Left renal pelvis (tissue), 4 donors: Measurements from ENCODE around the gene FNDC11. TPM values are rescaled to one million over a fixed set of nuclear protein-coding genes. Genes with fewer than 3 reads are reported as not detected.
"Not testable (repeated sequence)": the region's sequence is repeated elsewhere in the genome, so short reads cannot be mapped to it uniquely, and the experiment has no call there.

Source experiments
- DNase-seq, 4 donors: peaks; one replicate each; pipeline ENCODE4 v3.0.0-alpha.2; 2013; ENCODE audit warnings: low read depth in 4 of 4, low spot score in 3 of 4
- polyA plus RNA-seq, 4 donors: library from polyadenylated mRNA; unstranded; fragments of 120-200 nt; gene quantifications; one replicate each; pipeline ENCODE4 v1.2.1, GENCODE V29; 2013; ENCODE audit not compliant: insufficient read length in 4 of 4

FNDC11 gene
- polyA plus RNA-seq, 4 donors = 0.31 to 1.8 (median 1.2) TPM

GRCh38 chr20:63595416-63596127, 41.6 kb downstream of the FNDC11 start:
- DNase-seq = no peak

DNA sequence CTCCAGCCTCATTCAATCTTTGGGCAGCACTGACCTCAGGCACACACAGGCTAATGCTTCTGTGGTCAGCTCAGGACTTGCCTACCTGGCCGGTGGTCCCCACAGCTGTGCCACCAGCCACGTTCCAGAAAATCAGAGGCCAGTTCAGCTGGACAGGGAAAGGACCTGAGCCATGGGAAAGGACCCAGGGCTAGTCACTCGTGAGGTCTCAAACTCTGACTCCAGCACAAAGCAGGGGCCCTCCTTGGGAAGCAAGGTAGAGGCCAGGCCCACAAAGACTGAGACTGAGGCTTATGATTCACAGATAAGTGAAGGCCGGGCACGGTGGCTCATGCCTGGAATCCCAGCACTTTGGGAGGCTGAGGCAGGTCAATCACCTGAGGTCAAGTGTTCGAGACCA, 42.5 kb downstream of the FNDC11 start:
- no peak for DNase-seq

DNA sequence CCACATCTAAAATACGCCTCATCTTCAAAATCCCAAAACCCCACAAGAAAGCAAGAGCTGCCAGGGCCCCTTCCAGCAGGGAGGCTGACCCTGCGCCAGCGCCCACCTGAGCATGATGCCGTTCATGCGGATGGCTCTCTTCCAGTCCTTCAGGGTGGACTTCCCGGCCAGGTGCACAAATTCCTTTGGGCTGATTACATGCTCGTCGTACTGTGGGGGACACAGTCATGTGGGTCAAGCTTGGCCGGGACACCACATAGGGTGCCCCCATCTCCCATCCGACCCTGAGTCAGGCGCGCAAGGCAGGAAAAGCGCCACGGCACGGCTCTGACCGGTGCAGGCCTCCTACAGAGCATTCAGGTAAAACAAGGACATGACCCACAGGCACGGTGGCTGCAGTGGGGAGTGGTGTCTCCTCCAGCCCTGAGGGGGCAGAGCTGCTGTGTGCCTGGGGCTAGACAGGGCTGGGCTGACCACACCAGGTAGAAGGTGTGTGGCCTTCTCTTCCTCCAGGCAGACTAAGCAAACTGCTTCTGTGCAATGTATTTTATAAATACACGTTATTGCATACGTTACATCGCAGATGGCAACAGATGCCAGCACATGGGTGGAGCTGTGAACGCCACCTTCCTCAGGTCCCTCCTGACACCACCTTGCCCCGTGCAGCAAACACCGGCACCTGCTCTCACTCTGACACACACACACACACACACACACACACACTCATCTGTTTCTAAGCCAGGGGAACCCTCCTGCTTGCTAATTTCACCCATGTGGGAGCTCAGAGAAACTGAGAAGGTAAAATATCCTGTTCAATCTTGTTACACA, 43.9 kb downstream of the FNDC11 start:
- no peak for DNase-seq

DNA sequence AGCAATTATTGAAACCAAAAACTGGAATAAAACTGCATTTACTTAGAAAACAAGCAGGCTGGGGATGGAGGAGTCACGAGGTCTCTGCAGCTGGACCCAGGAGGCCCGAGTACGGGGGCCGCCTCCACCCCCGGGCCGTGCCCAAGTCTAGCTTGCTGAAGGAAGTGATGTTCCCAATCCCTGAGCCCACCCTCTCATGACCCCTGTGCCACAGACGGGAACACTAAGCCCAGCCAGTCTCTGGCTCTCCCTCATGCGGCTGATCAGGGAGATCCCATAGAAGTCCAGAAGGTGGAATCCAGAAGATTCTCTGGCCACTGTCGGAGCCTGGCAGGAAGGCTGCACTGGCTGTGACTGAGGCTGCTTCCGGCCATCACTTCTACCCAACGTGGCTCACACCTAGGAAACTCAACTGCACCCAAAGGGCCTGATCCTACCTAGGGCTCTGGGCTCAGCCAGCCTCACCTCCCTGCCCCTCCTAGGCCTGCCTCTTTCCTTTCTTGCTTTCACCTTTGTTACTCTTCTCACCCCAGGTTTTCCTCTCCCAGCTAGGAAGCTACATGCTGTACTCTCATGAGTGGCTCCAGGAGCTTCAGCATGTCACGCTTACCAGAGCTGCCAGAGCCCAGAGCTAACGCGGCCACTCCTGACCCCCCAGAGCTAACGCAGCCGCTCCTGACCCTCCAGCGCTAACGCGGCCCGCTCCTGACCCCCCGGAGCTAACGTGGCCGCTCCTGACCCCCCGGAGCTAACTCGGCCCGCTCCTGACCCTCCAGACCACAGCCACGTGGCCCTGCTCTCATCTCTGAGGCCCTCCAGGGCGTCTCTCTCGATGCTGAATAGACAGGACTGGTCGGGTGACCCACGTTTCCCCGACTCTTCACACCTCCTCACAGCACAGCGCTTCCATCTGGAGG, 44.8 kb downstream of the FNDC11 start:
- no peak for DNase-seq

- no peak for DNase-seq
Observed at GRCh38 chr20:63599396-63600050, 45.6 kb downstream of the FNDC11 start.

- DNase-seq = not testable (repeated sequence)
Observed at GRCh38 chr20:63601679-63602078, 47.7 kb downstream of the FNDC11 start.

GRCh38 chr20:63602321-63602720, 48.4 kb downstream of the FNDC11 start:
- DNase-seq = no peak

Other genes with a start within 250 kb of the FNDC11 start
- 10 to 100 TPM in 2 of 4 donors, 1 to 10 TPM in 2; 1.6 to 24.5 (median 7.5) TPM for gene CHRNA4, start 192.8 kb upstream of the FNDC11 start, polyA plus RNA-seq
- gene KCNQ2, start 81.5 kb upstream of the FNDC11 start, polyA plus RNA-seq = 1 to 10 TPM; 1.9 to 9.0 (median 6.4) TPM
- gene EEF1A2, start 55.1 kb upstream of the FNDC11 start, polyA plus RNA-seq = 1 to 10 TPM in 3 of 4 donors, under 1 TPM in 1; 0.97 to 2.5 (median 2.0) TPM
- 100 to 1,000 TPM; 131 to 374 (median 203) TPM for gene PPDPF, start 33.4 kb upstream of the FNDC11 start, polyA plus RNA-seq
- gene PTK6, start 16.8 kb upstream of the FNDC11 start, polyA plus RNA-seq = 1 to 10 TPM in 2 of 4 donors, under 1 TPM in 2; 0.33 to 1.7 (median 0.91) TPM
- under 1 TPM in 3 of 4 donors, not detected in 1; 0.14 to 0.26 (median 0.17) TPM for gene SRMS, start 6.4 kb upstream of the FNDC11 start, polyA plus RNA-seq
- 10 to 100 TPM in 2 of 4 donors, 1 to 10 TPM in 2; 8.1 to 15.4 (median 10.2) TPM for gene HELZ2, start 20.1 kb downstream of the FNDC11 start, polyA plus RNA-seq
- 10 to 100 TPM in 1 of 4 donors, 1 to 10 TPM in 3; 8.9 to 13.8 (median 9.3) TPM for gene GMEB2, start 72.9 kb downstream of the FNDC11 start, polyA plus RNA-seq
- 10 to 100 TPM; 25.5 to 61.2 (median 31.3) TPM for gene STMN3, start 99.3 kb downstream of the FNDC11 start, polyA plus RNA-seq
- 10 to 100 TPM; 16.3 to 21.0 (median 18.3) TPM for gene RTEL1, start 104.2 kb downstream of the FNDC11 start, polyA plus RNA-seq
- gene TNFRSF6B, start 142.5 kb downstream of the FNDC11 start, polyA plus RNA-seq = 1 to 10 TPM in 3 of 4 donors, under 1 TPM in 1; 0.67 to 2.6 (median 1.6) TPM
- 10 to 100 TPM; 28.0 to 38.1 (median 33.5) TPM for gene ARFRP1, start 153.8 kb downstream of the FNDC11 start, polyA plus RNA-seq
- gene ZGPAT, start 153.9 kb downstream of the FNDC11 start, polyA plus RNA-seq = 10 to 100 TPM; 15.1 to 26.0 (median 17.0) TPM
- 10 to 100 TPM in 1 of 4 donors, 1 to 10 TPM in 3; 4.0 to 14.9 (median 5.0) TPM for gene LIME1, start 182.5 kb downstream of the FNDC11 start, polyA plus RNA-seq
- gene SLC2A4RG, start 185.6 kb downstream of the FNDC11 start, polyA plus RNA-seq = 100 to 1,000 TPM in 1 of 4 donors, 10 to 100 TPM in 3; 65.3 to 134 (median 70.1) TPM